HCT116 (cell line): ENCODE measurements around the gene PSEN2. TPM values are rescaled to one million over a fixed set of nuclear protein-coding genes. Genes with fewer than 3 reads are reported as not detected.

Experiments used
- ATAC-seq: fragments of 200-7000 bp; cut with Tn5 transposase; 2 replicates; pipeline ENCODE4 v1.9.1; 2020; ENCODE audit warnings: mild to moderate bottlenecking, moderate library complexity
- BruUV-seq: library from RNA; stranded (reverse); fragments of 400-500 nt; replicated peaks from 2 replicates; lab custom pipeline; 2021; lab: Mats Ljungman, UMichigan
- CTCF ChIA-PET: fragments of 300-600 bp; sonication (Branson Sonifier 250); formaldehyde crosslinking; loops from one replicate; lab custom pipeline; 2021; ENCODE audit warnings: antibody characterized with exemption; lab: Charles Lee
- POLR2A ChIA-PET: fragments of 300-600, 350-600 bp; sonication (Branson Sonifier 250); formaldehyde crosslinking; loops from one replicate; lab custom pipeline; 2021; ENCODE audit warnings: antibody characterized with exemption; lab: Charles Lee
- RAD21 ChIA-PET, 2 experiments: fragments of 300-600 bp; sonication (Branson Sonifier 250); formaldehyde crosslinking; loops; one replicate each; lab custom pipeline; 2023; ENCODE audit warnings: low total read pairs in 2 of 2; ENCODE audit not compliant: uncharacterized antibody in 2 of 2, unreplicated experiment in 2 of 2, low non-redundant PET in 1 of 2; lab: Charles Lee
- DNase-seq: peaks from one replicate; pipeline ENCODE4 v3.0.0-alpha.2; 2010; ENCODE audit warnings: low read depth, low spot score
- H2AFZ ChIP-seq: fragments of 200-600 bp; shearing (Covaris generic), sonication (generic); 2 replicates; pipeline ENCODE4 v1.6.1; 2017; ENCODE audit warnings: low read depth, mixed run types, mixed read lengths, antibody characterized with exemption, low read length; ENCODE audit not compliant: poor library complexity, severe bottlenecking
- H3K27ac ChIP-seq: 2 replicates; pipeline ENCODE4 v1.5.1; 2012; ENCODE audit warnings: low read depth, low read length
- H3K27me3 ChIP-seq: fragments of 200-600 bp; sonication (generic); 2 replicates; pipeline ENCODE4 v1.6.1; 2016; ENCODE audit warnings: mixed run types, low read length, mixed read lengths; ENCODE audit not compliant: insufficient read depth
- H3K36me3 ChIP-seq, 2 experiments: fragments of 200-500 bp in 1 of 2; fragments of 200-600 bp in 1 of 2; sonication (Bioruptor generic) in 1 of 2; sonication (generic) in 1 of 2; 2 replicates each; pipeline versions ENCODE4 v1.5.1 to v1.6.1; 2014 to 2016; ENCODE audit warnings: low read length in 2 of 2, inconsistent platforms in 1 of 2, mixed read lengths in 1 of 2, mixed run types in 1 of 2; ENCODE audit not compliant: insufficient read depth in 2 of 2, control insufficient read depth in 1 of 2
- H3K4me1 ChIP-seq, 2 experiments: fragments of 200-600 bp in 1 of 2; sonication (generic) in 1 of 2; 2 replicates each; pipeline versions ENCODE4 v1.5.1 to v1.6.1; 2012 to 2017; ENCODE audit warnings: low read length in 2 of 2, inconsistent platforms in 1 of 2, mild to moderate bottlenecking in 1 of 2, mixed read lengths in 1 of 2, mixed run types in 1 of 2, moderate library complexity in 1 of 2; ENCODE audit not compliant: insufficient read depth in 2 of 2, control insufficient read depth in 1 of 2
- H3K4me2 ChIP-seq: fragments of 200-600 bp; sonication (generic); 2 replicates; pipeline ENCODE4 v1.6.1; 2017; ENCODE audit warnings: mixed run types, low read length, mixed read lengths
- H3K4me3 ChIP-seq, 2 experiments: fragments of 200-600 bp in 1 of 2; sonication (generic) in 1 of 2; replicated peaks in 1 of 2; 2 replicates each; pipeline ENCODE4 v1.5.1; 2011 to 2016; ENCODE audit warnings: low read length in 2 of 2, control low read depth in 1 of 2, low read depth in 1 of 2, mild to moderate bottlenecking in 1 of 2, mixed read lengths in 1 of 2, mixed run types in 1 of 2
- H3K79me2 ChIP-seq: fragments of 200-600 bp; sonication (generic); 2 replicates; pipeline ENCODE4 v1.6.1; 2017; ENCODE audit warnings: mild to moderate bottlenecking, mixed run types, low read length, moderate library complexity, mixed read lengths; ENCODE audit not compliant: insufficient read depth
- H3K9ac ChIP-seq: fragments of 200-600 bp; sonication (generic); 2 replicates; pipeline ENCODE4 v1.6.1; 2016; ENCODE audit warnings: low read length, mixed read lengths
- H3K9me2 ChIP-seq: fragments of 200-600 bp; sonication (generic), shearing (Covaris generic); 2 replicates; pipeline ENCODE4 v1.6.1; 2017; ENCODE audit warnings: mixed run types, mild to moderate bottlenecking, moderate library complexity; ENCODE audit not compliant: insufficient read depth
- H3K9me3 ChIP-seq, 2 experiments: fragments of 200-500 bp in 1 of 2; fragments of 200-600 bp in 1 of 2; sonication (Bioruptor generic) in 1 of 2; sonication (generic) in 1 of 2; 2 replicates each; pipeline ENCODE4 v1.6.1; 2014 to 2017; ENCODE audit warnings: low read length in 2 of 2, mixed read lengths in 2 of 2, inconsistent platforms in 1 of 2, low read depth in 1 of 2, mild to moderate bottlenecking in 1 of 2, mixed run types in 1 of 2, moderate library complexity in 1 of 2; ENCODE audit not compliant: control insufficient read depth in 1 of 2, insufficient read depth in 1 of 2
- H4K20me1 ChIP-seq: fragments of 200-600 bp; sonication (generic), shearing (Covaris generic); 2 replicates; pipeline ENCODE4 v1.6.1; 2017; ENCODE audit warnings: mixed run types, mild to moderate bottlenecking, moderate library complexity; ENCODE audit not compliant: insufficient read depth
- EGR1 ChIP-seq: IDR thresholded peaks from 2 replicates; pipeline ENCODE4 v1.6.1; 2012; ENCODE audit warnings: low read depth
- ELF1 ChIP-seq: IDR thresholded peaks from 2 replicates; pipeline ENCODE4 v1.6.1; 2012; ENCODE audit warnings: low read depth, borderline replicate concordance
- EZH2 ChIP-seq: fragments of 200-600 bp; sonication (generic); IDR thresholded peaks from 2 replicates; pipeline ENCODE4 v1.6.1; 2017; ENCODE audit warnings: antibody characterized with exemption, mixed run types
- JUND ChIP-seq: IDR thresholded peaks from 2 replicates; pipeline ENCODE4 v1.6.1; 2012
- POLR2A ChIP-seq: IDR thresholded peaks from 2 replicates; pipeline ENCODE4 v1.7.0; 2011; ENCODE audit warnings: borderline replicate concordance; ENCODE audit not compliant: insufficient read depth, insufficient read length; ENCODE audit errors: extremely low read depth
- POLR2AphosphoS5 ChIP-seq: IDR thresholded peaks from 2 replicates; pipeline ENCODE4 v1.6.1; 2011; ENCODE audit warnings: mild to moderate bottlenecking, low read depth, low read length, moderate library complexity
- REST ChIP-seq: IDR thresholded peaks from 2 replicates; pipeline ENCODE4 v1.6.1; 2012; ENCODE audit warnings: low read depth
- SIN3A ChIP-seq: IDR thresholded peaks from 2 replicates; pipeline ENCODE4 v1.6.1; 2012; ENCODE audit warnings: low read depth
- SP1 ChIP-seq: IDR thresholded peaks from 2 replicates; pipeline ENCODE4 v1.6.1; 2012; ENCODE audit warnings: low read depth
- SRF ChIP-seq: IDR thresholded peaks from 2 replicates; pipeline ENCODE4 v1.6.1; 2012; ENCODE audit warnings: low read depth
- TCF7L2 ChIP-seq: IDR thresholded peaks from 2 replicates; pipeline ENCODE4 v1.7.0; 2011; ENCODE audit warnings: borderline replicate concordance, inconsistent platforms; ENCODE audit not compliant: insufficient read depth, insufficient read length; ENCODE audit errors: extremely low read depth
- YY1 ChIP-seq: IDR thresholded peaks from 2 replicates; pipeline ENCODE4 v1.6.1; 2011; ENCODE audit warnings: low read length, low read depth, moderate library complexity, mild to moderate bottlenecking; ENCODE audit not compliant: insufficient replicate concordance; ENCODE audit errors: extremely low read depth
- ZFX ChIP-seq: fragments of 450-650 bp; IDR thresholded peaks from 2 replicates; pipeline ENCODE4 v1.6.1; 2017
- intact Hi-C: fragments of 100-400 bp; cut with micrococcal nuclease; formaldehyde crosslinking; loops from 2 replicates; pipeline ENCODE4 v1.10.0; 2022
- total RNA-seq: library from RNA; stranded (reverse); gene quantifications from one replicate; pipeline ENCODE4 v1.2.1, GENCODE V29; 2021; ENCODE audit not compliant: unreplicated experiment
- TF ChIP-seq, protein P1 (sequence below), 3 experiments: fragments of 200-600 bp in 1 of 3; sonication (generic) in 1 of 3; IDR thresholded peaks in 2 of 3; conservative IDR thresholded peaks in 1 of 3; 2 replicates each; pipeline ENCODE4 v1.5.1; 2012 to 2017; ENCODE audit warnings: low read depth in 2 of 3, low read length in 2 of 3, antibody characterized with exemption in 1 of 3, borderline replicate concordance in 1 of 3, control low read depth in 1 of 3, mild to moderate bottlenecking in 1 of 3, mixed read lengths in 1 of 3, mixed run types in 1 of 3, moderate library complexity in 1 of 3; ENCODE audit not compliant: insufficient read depth in 1 of 3
- TF ChIP-seq, protein P2 (sequence below): IDR thresholded peaks from 2 replicates; pipeline ENCODE4 v1.6.1; 2012

Gene PSEN2
- total RNA-seq, 1 experiment from 2014 or later, result 28.5 TPM

DNA sequence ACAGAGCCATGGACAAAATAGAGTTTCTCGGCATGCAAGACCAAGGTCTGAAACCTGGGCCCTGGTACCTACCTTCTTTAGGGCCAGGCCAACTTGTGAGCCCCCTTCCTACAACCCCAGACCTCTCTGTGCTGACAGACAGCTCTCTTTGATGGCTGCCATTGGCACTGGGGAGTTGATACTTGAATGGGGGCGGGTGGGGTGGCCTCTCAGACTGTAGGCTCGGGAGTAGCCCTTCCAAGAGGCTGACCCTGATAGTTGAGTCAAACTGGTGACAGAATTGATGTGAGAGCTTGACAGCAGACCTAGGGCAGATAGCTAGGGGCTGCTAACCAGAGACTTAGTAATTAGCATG lies 44.7 kb upstream of the PSEN2 start:
- Histone ChIP-seq H3K27me3 (no peaks in the 10 kb centered on the region), H3K4me2 (no peak overlapping the region), H3K27ac (no peak overlapping the region), H2AFZ (no peak overlapping the region), H3K9me3 (no peaks in the 10 kb centered on the region), H3K4me3 (no peak overlapping the region), H3K9me2 (no peaks in the 10 kb centered on the region), H3K9ac (no peak overlapping the region), H4K20me1 (no peaks in the 10 kb centered on the region), H3K79me2 (no peaks in the 10 kb centered on the region), H3K36me3 (no peaks in the 10 kb centered on the region), H3K4me1 (peaks cover 9 to 32% of the 10 kb centered on the region in 2 experiments)
- RAD21 ChIA-PET, result interaction anchor here in 1 of 2 experiments (0.7 kb wide), 1 partner anchor 603 kb away, joined by 3 read pairs; no protein-coding TSS in a partner anchor
- ATAC-seq (no peak), DNase-seq (no peak)
- CTCF ChIA-PET, result interaction anchor here (1.4 to 2.4 kb wide), 2 partner anchors 10 to 200 kb away, joined by 6 to 7 read pairs; no protein-coding TSS in a partner anchor
- POLR2A ChIA-PET, result interaction anchor here (0.9 to 2.2 kb wide), 2 partner anchors 10 to 183 kb away, joined by 3 to 10 read pairs; no protein-coding TSS in a partner anchor
- intact Hi-C loops, result loop anchor here (5.0 kb wide), 2 partner anchors 113 to 612 kb away; no protein-coding TSS in a partner anchor
- no TSS peak for BruUV-seq
- TF ChIP-seq POLR2AphosphoS5 (no peak), YY1 (no peak), ELF1 (no peak), SIN3A (no peak), SRF (no peak), SP1 (no peak), TCF7L2 (no peak), ZFX (no peak), POLR2A (no peak), JUND (no peak), EZH2 (no peak), EGR1 (no peak), REST (no peak)
- TF ChIP-seq, protein P1, sequence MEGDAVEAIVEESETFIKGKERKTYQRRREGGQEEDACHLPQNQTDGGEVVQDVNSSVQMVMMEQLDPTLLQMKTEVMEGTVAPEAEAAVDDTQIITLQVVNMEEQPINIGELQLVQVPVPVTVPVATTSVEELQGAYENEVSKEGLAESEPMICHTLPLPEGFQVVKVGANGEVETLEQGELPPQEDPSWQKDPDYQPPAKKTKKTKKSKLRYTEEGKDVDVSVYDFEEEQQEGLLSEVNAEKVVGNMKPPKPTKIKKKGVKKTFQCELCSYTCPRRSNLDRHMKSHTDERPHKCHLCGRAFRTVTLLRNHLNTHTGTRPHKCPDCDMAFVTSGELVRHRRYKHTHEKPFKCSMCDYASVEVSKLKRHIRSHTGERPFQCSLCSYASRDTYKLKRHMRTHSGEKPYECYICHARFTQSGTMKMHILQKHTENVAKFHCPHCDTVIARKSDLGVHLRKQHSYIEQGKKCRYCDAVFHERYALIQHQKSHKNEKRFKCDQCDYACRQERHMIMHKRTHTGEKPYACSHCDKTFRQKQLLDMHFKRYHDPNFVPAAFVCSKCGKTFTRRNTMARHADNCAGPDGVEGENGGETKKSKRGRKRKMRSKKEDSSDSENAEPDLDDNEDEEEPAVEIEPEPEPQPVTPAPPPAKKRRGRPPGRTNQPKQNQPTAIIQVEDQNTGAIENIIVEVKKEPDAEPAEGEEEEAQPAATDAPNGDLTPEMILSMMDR (IDR thresholded peaks at IDR 0.05 in 2 of 3, conservative IDR thresholded peaks at IDR 0.05 in 1 of 3; ENCODE audit: borderline replicate concordance in 1 of 3, insufficient read depth in 1 of 3, low read depth in 2 of 3, low read length in 2 of 3), result no peak
- TF ChIP-seq, protein P2, sequence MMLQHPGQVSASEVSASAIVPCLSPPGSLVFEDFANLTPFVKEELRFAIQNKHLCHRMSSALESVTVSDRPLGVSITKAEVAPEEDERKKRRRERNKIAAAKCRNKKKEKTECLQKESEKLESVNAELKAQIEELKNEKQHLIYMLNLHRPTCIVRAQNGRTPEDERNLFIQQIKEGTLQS, result no peak
